ENCODE data around the gene SLMAP. TPM values are rescaled to one million over a fixed set of nuclear protein-coding genes. Genes with fewer than 3 reads are reported as not detected.

SLMAP gene
- total and polyA plus RNA-seq, 2 of the 13 experiments (the other 11 are each of a cell fraction or from before 2014, with no cell fraction given), result 24.0 to 48.3 TPM

DNA sequence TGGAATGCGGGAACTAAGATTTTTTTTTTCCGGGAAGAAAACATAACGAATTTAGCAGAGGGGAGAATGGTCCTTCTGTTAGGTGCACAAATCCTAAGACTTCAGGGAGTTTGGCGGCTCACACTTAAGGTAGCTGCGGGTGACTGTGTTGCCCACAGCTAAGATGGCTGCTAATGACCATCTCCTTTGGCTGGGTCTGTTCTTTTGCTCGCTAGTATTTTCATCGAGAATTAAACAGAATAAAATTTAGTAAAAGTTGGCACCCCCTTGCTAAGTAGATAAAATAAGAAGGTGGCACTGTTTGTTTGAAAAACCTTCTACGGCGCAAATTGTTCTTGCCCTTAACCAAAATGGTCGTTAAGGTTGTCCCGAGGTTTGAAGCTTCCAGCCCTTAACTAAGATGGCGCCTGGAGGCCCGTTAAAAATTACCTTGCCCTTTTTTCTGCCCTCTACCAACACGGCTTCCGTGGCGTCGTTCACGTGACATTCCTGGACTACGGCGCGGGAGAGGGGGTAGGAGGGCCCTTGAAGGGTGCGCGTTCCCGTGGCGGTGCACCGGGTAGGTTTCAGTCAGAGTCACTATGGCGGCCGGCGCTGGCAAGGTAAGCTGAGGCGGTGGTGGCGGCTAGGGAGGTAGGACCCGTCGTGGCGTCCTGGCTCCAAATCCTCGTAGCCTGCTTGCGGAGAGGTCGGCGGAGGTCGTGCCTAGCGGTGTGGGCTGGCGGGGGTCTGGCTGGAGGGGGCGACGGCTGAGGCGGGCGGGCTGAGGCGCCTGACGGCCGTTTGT is at the start of gene SLMAP (continued):
- no peak for TF ChIP-seq ZBTB21 (CRISPR knock-in tag; IDR thresholded peaks at IDR 0.05)
- 0 out of 2 replicates have a peak, but pooled peaks have one; percentile 54 for TF ChIP-seq ZNF331 (CRISPR knock-in tag; IDR thresholded peaks at IDR 0.05)
- TF ChIP-seq ZNF563 (CRISPR knock-in tag; IDR thresholded peaks at IDR 0.05), result no peak
- peak; percentile 39 for TF ChIP-seq ZNF407 (CRISPR knock-in tag; IDR thresholded peaks at IDR 0.05; ENCODE audit: not compliant biosample characterization)
- no peak for TF ChIP-seq FOXP1 (IDR thresholded peaks at IDR 0.05)
- TF ChIP-seq FOXP1 (CRISPR knock-in tag; IDR thresholded peaks at IDR 0.05), result 0 out of 2 replicates have a peak, but pooled peaks have one; percentile 34
- TF ChIP-seq ZNF589 (CRISPR knock-in tag; conservative IDR thresholded peaks at IDR 0.05), result peak; percentile 50; the same call in 1 of the 2 replicates
- TF ChIP-seq PHB2 (IDR thresholded peaks at IDR 0.05; ENCODE audit: partially characterized antibody), result no peak
- TF ChIP-seq PITX1 (CRISPR knock-in tag; IDR thresholded peaks at IDR 0.05), result 0 out of 2 replicates have a peak, but pooled peaks have one; percentile 32
- peak; percentile 89 for TF ChIP-seq ZNF788 (CRISPR knock-in tag; IDR thresholded peaks at IDR 0.05; ENCODE audit: borderline replicate concordance)
- TF ChIP-seq KDM6A (CRISPR knock-in tag; IDR thresholded peaks at IDR 0.05; ENCODE audit: low read depth), result no peak
- TF ChIP-seq KLF15 (CRISPR knock-in tag; IDR thresholded peaks at IDR 0.05; ENCODE audit: borderline replicate concordance), result no peak; the same call in 1 of the 2 replicates
- TF ChIP-seq ZFP82 (CRISPR knock-in tag; IDR thresholded peaks at IDR 0.05; ENCODE audit: borderline replicate concordance), result no peak
- no peak for TF ChIP-seq KLF12 (CRISPR knock-in tag; IDR thresholded peaks at IDR 0.05; ENCODE audit: borderline replicate concordance)
- peak; percentile 93 for TF ChIP-seq SAP130 (CRISPR knock-in tag; IDR thresholded peaks at IDR 0.05; ENCODE audit: low read depth)
- no peak for TF ChIP-seq KDM1A (CRISPR knock-in tag; IDR thresholded peaks at IDR 0.05)
- TF ChIP-seq ZNF205 (CRISPR knock-in tag; IDR thresholded peaks at IDR 0.05), result peak; percentile 16; the same call in 1 of the 2 replicates
- no peak for TF ChIP-seq ATF7 (IDR thresholded peaks at IDR 0.05)
- peak; percentile 60; the same call in 1 of the 2 replicates for TF ChIP-seq ATF7 (CRISPR knock-in tag; IDR thresholded peaks at IDR 0.05)
- no peak for TF ChIP-seq SNAPC2 (CRISPR knock-in tag; IDR thresholded peaks at IDR 0.05)
- TF ChIP-seq, protein P1, sequence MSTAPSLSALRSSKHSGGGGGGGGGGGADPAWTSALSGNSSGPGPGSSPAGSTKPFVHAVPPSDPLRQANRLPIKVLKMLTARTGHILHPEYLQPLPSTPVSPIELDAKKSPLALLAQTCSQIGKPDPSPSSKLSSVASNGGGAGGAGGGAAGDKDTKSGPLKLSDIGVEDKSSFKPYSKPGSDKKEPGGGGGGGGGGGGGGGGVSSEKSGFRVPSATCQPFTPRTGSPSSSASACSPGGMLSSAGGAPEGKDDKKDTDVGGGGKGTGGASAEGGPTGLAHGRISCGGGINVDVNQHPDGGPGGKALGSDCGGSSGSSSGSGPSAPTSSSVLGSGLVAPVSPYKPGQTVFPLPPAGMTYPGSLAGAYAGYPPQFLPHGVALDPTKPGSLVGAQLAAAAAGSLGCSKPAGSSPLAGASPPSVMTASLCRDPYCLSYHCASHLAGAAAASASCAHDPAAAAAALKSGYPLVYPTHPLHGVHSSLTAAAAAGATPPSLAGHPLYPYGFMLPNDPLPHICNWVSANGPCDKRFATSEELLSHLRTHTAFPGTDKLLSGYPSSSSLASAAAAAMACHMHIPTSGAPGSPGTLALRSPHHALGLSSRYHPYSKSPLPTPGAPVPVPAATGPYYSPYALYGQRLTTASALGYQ (CRISPR knock-in tag; IDR thresholded peaks at IDR 0.05), result no peak
- peak; percentile 94 for TF ChIP-seq IRF2 (CRISPR knock-in tag; IDR thresholded peaks at IDR 0.05)
